CD4-positive, alpha-beta memory T cell (primary cell): ENCODE measurements around the gene GPR39. TPM values are rescaled to one million over a fixed set of nuclear protein-coding genes. Genes with fewer than 3 reads are reported as not detected.
A peak's percentile ranks its signal among the peaks of the same experiment; 100 is the strongest.

ENCODE experiments used
- CTCF ChIA-PET: fragments of 350-600 bp; sonication (Branson Sonifier 250); formaldehyde crosslinking; loops from one replicate; lab custom pipeline; 2021; ENCODE audit warnings: inconsistent platforms; ENCODE audit not compliant: partially characterized antibody; lab: Charles Lee
- POLR2A ChIA-PET: fragments of 350-600 bp; sonication (Branson Sonifier 250); formaldehyde crosslinking; loops from one replicate; lab custom pipeline; 2021; ENCODE audit not compliant: partially characterized antibody; lab: Charles Lee
- DNase-seq, 5 donors: peaks; one replicate each; pipeline versions ENCODE4 v3.0.0 to v3.0.0-alpha.2; 2020 to 2022; ENCODE audit warnings: mixed read lengths in 1 of 5
- H3K27ac ChIP-seq: one replicate; pipeline ENCODE4 v1.7.0; 2013; ENCODE audit warnings: low read depth, low read length
- H3K27me3 ChIP-seq: 2 replicates; pipeline ENCODE4 v1.7.0; 2013; ENCODE audit warnings: mild to moderate bottlenecking, low read length, moderate library complexity; ENCODE audit not compliant: insufficient read depth
- H3K36me3 ChIP-seq: 2 replicates; pipeline ENCODE4 v1.7.0; 2013; ENCODE audit warnings: mild to moderate bottlenecking, low read length, moderate library complexity; ENCODE audit not compliant: insufficient read depth
- H3K4me1 ChIP-seq: 2 replicates; pipeline ENCODE4 v1.7.0; 2013; ENCODE audit warnings: mild to moderate bottlenecking, low read length, moderate library complexity; ENCODE audit not compliant: insufficient read depth
- H3K4me3 ChIP-seq, 2 donors: one replicate each; pipeline ENCODE4 v1.7.0; 2013; ENCODE audit warnings: low read length in 2 of 2, mild to moderate bottlenecking in 1 of 2
- H3K9me3 ChIP-seq, 2 donors: one replicate each; pipeline ENCODE4 v1.7.0; 2013; ENCODE audit warnings: low read length in 2 of 2, control low read depth in 1 of 2; ENCODE audit not compliant: control insufficient read depth in 1 of 2
- H3K27ac Mint-ChIP-seq, 7 donors: one replicate each; pipeline ENCODE4 v1.8.0; 2020 to 2021; ENCODE audit warnings: mixed read lengths in 7 of 7, mild to moderate bottlenecking in 6 of 7, inconsistent platforms in 3 of 7, moderate library complexity in 3 of 7
- H3K27me3 Mint-ChIP-seq, 2 donors: one replicate each; pipeline ENCODE4 v1.8.0; 2020 to 2021; ENCODE audit warnings: mixed read lengths in 2 of 2
- H3K36me3 Mint-ChIP-seq, 2 donors: one replicate each; pipeline ENCODE4 v1.8.0; 2020 to 2021; ENCODE audit warnings: mixed read lengths in 2 of 2, inconsistent platforms in 1 of 2, mild to moderate bottlenecking in 1 of 2
- H3K4me1 Mint-ChIP-seq, 4 donors: one replicate each; pipeline ENCODE4 v1.8.0; 2020 to 2021; ENCODE audit warnings: mixed read lengths in 4 of 4, mild to moderate bottlenecking in 1 of 4
- H3K4me3 Mint-ChIP-seq, 8 donors: one replicate each; pipeline ENCODE4 v1.8.0; 2020 to 2021; ENCODE audit warnings: mixed read lengths in 8 of 8, mild to moderate bottlenecking in 7 of 8, moderate library complexity in 6 of 8, inconsistent platforms in 3 of 8
- H3K9me3 Mint-ChIP-seq, 8 donors: one replicate each; pipeline ENCODE4 v1.8.0; 2020 to 2021; ENCODE audit warnings: mixed read lengths in 8 of 8, mild to moderate bottlenecking in 5 of 8, inconsistent platforms in 3 of 8, moderate library complexity in 1 of 8
- intact Hi-C: fragments of 100-400 bp; cut with micrococcal nuclease; formaldehyde crosslinking; loops from one replicate; pipeline ENCODE4 v1.15.1; 2023
- polyA plus RNA-seq, 2 donors: library from polyadenylated mRNA; unstranded; fragments of 300-500 nt; fragmentation: Illumina TruSeq; gene quantifications; one replicate each; pipeline ENCODE4 v1.2.3, GENCODE V29; 2021
- total RNA-seq, 2 experiments: library from RNA; stranded (reverse); gene quantifications; one replicate each; pipeline ENCODE4 v1.2.3, GENCODE V29; 2021

GPR39 gene
- total and polyA plus RNA-seq, 4 experiments from 2014 or later, result not detected

GRCh38 chr2:132412021-132412420, 4.6 kb upstream of the GPR39 start:
- ChIA-PET CTCF (no interaction called here), POLR2A (no interaction called here)
- peaks cover 0 to 13% (median 2%) of the 10 kb centered on the region in 8 donors for H3K9me3 Mint-ChIP-seq
- H3K4me1 Mint-ChIP-seq, result no peaks in the 10 kb centered on the region
- H3K27ac ChIP-seq, result no peak overlapping the region
- no peaks in the 10 kb centered on the region for H3K9me3 ChIP-seq
- H3K4me1 ChIP-seq, result no peaks in the 10 kb centered on the region
- no peaks in the 10 kb centered on the region for H3K36me3 Mint-ChIP-seq
- H3K4me3 Mint-ChIP-seq, result no peak overlapping the region
- DNase-seq, result no peak
- H3K27me3 Mint-ChIP-seq, result peaks cover 4% of the 10 kb centered on the region in 2 donors
- intact Hi-C loops, result no loop called here
- H3K4me3 ChIP-seq, result no peak overlapping the region
- H3K27ac Mint-ChIP-seq, result no peak overlapping the region
- H3K36me3 ChIP-seq, result no peaks in the 10 kb centered on the region
- no peaks in the 10 kb centered on the region for H3K27me3 ChIP-seq

GRCh38 chr2:132414081-132414480, 2.5 kb upstream of the GPR39 start:
- no peaks in the 10 kb centered on the region for H3K27me3 ChIP-seq
- H3K27ac ChIP-seq, result no peak overlapping the region
- Mint-ChIP-seq H3K4me1 (no peaks in the 10 kb centered on the region), H3K27ac (no peak overlapping the region), H3K9me3 (peaks cover 0 to 17% (median 4%) of the 10 kb centered on the region in 8 donors), H3K27me3 (peaks cover 6 to 9% of the 10 kb centered on the region in 2 donors), H3K36me3 (no peaks in the 10 kb centered on the region), H3K4me3 (no peak overlapping the region)
- no peaks in the 10 kb centered on the region for H3K9me3 ChIP-seq
- POLR2A ChIA-PET, result no interaction called here
- H3K4me1 ChIP-seq, result no peaks in the 10 kb centered on the region
- intact Hi-C loops, result no loop called here
- no peaks in the 10 kb centered on the region for H3K36me3 ChIP-seq
- CTCF ChIA-PET, result no interaction called here
- no peak for DNase-seq
- no peak overlapping the region for H3K4me3 ChIP-seq

DNA sequence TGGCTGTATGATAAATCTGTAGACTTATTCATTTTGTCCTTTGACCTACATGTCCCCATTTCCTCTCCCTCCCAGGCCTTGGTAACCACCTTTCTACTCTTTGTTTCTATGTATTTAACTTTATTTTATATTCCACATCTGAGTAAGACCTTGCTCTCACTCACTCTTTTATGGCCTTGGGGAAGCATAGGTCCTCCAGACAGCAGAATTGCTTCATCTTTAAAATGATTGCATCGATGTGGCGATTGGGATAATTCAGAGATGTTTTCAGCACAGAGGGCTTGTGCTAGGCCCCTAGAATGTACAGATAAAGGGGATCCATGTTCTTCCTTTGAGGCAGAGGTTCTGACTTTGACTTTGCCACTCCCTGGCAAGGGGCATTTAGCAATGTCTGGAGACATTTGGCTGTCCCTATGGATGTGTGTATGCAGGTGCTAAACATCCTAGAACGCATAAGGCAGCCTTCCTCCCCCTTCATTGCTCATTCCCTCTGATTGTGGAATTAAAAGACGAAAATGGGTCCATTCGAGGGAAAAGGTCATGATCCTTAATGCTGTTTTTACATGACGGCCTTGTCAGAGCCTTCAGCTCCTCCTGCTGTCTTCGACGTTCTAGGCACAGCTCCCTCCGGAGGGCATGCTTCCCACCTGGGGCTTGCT, 1.2 kb upstream of the GPR39 start:
- Histone ChIP-seq H3K36me3 (no peaks in the 10 kb centered on the region), H3K9me3 (no peaks in the 10 kb centered on the region), H3K27me3 (no peaks in the 10 kb centered on the region), H3K4me1 (no peaks in the 10 kb centered on the region), H3K4me3 (no peak overlapping the region), H3K27ac (no peak overlapping the region)
- H3K36me3 Mint-ChIP-seq, result no peaks in the 10 kb centered on the region
- no peak overlapping the region for H3K4me3 Mint-ChIP-seq
- ChIA-PET POLR2A (no interaction called here), CTCF (no interaction called here)
- intact Hi-C loops, result no loop called here
- no peak for DNase-seq
- H3K4me1 Mint-ChIP-seq, result no peaks in the 10 kb centered on the region
- H3K27ac Mint-ChIP-seq, result no peak overlapping the region
- peaks cover 6 to 9% of the 10 kb centered on the region in 2 donors for H3K27me3 Mint-ChIP-seq
- H3K9me3 Mint-ChIP-seq, result peaks cover 0 to 15% (median 4%) of the 10 kb centered on the region in 8 donors

DNA sequence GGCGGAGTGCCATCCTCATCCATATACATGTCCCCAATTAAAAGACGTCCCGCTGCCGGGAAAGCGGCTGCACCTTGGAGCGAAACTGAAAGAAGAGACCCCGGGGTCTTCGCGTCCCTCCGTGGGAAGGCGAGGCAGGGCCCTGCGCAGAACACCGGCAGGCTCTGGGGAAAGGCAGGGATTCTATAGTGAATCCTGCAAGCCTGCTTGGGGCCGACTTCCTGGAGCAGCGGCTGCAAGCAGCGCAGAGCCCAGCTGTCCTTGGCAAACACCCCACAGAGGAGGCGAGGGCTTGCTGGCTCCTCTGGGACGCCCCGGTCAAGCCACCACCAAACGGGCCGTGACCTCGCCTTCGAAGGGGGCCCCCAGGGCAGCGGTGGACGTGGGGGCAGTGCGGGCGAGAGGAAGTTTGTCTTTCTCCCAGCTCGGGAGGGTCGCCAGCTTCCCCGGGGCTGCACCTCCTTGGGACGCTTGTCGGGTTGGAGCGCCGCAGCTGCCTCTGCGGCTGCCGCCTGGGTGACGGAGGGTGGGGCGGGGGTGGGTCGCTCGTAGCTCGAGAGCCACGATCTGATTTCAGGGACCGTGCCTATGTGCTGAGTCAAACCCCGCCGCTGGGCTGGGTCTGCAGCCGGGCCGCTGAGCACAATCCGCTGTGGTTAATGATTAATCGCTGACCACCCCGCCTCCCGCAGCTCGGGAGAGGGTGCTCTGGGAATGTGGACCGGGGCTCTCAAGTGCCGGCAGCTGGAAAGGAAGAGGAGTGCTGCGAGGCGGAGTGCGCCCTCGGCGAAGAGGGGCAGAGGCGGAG, 486 bp upstream of the GPR39 start:
- H3K27ac ChIP-seq, result no peak overlapping the region
- no peaks in the 10 kb centered on the region for H3K9me3 ChIP-seq
- Mint-ChIP-seq H3K36me3 (no peaks in the 10 kb centered on the region), H3K4me1 (no peaks in the 10 kb centered on the region), H3K4me3 (no peak overlapping the region), H3K27ac (no peak overlapping the region), H3K9me3 (peaks cover 0 to 15% (median 2%) of the 10 kb centered on the region in 8 donors), H3K27me3 (peaks cover 6 to 9% of the 10 kb centered on the region in 2 donors)
- no peaks in the 10 kb centered on the region for H3K4me1 ChIP-seq
- H3K4me3 ChIP-seq, result no peak overlapping the region
- DNase-seq, result no peak
- intact Hi-C loops, result no loop called here
- H3K36me3 ChIP-seq, result no peaks in the 10 kb centered on the region
- ChIA-PET CTCF (no interaction called here), POLR2A (no interaction called here)
- H3K27me3 ChIP-seq, result no peaks in the 10 kb centered on the region

- Mint-ChIP-seq H3K27ac (no peak overlapping the region), H3K27me3 (peaks cover 6 to 9% of the 10 kb centered on the region in 2 donors), H3K4me3 (peak overlapping the region in 1 of 8 donors; percentile 20), H3K9me3 (peaks cover 0 to 15% (median under 1%) of the 10 kb centered on the region in 8 donors), H3K36me3 (no peaks in the 10 kb centered on the region), H3K4me1 (no peaks in the 10 kb centered on the region)
- Histone ChIP-seq H3K4me1 (no peaks in the 10 kb centered on the region), H3K4me3 (no peak overlapping the region), H3K27ac (no peak overlapping the region), H3K27me3 (no peaks in the 10 kb centered on the region), H3K36me3 (no peaks in the 10 kb centered on the region), H3K9me3 (no peaks in the 10 kb centered on the region)
- ChIA-PET CTCF (no interaction called here), POLR2A (no interaction called here)
- no peak for DNase-seq
- intact Hi-C loops, result no loop called here
Observed at GRCh38 chr2:132417430-132418035, 928 bp downstream of the GPR39 start.

DNA sequence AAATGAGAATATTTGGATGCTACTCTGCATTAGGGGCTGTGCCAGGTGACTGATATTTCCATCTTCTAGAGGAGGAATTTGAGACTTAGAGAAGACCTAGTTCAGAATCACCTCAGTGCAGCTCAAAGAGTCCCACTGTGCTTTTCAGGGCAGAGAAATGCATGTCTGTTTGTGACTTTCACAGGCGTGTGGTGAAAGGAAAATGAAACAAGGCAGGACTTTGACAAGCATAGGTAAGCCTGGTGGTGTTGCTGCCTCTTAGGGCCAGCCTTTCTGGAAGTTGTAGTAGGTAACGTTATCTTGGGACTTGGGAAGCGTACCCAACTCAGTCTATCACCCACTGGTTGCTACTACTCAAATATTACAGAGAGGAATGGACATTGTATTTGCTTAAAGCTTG, 2.6 kb downstream of the GPR39 start:
- H3K4me3 ChIP-seq, result no peak overlapping the region
- no peak overlapping the region for H3K27ac ChIP-seq
- H3K27ac Mint-ChIP-seq, result no peak overlapping the region
- no peak overlapping the region for H3K4me3 Mint-ChIP-seq
- ChIA-PET POLR2A (no interaction called here), CTCF (no interaction called here)
- no peaks in the 10 kb centered on the region for H3K9me3 ChIP-seq
- no peaks in the 10 kb centered on the region for H3K27me3 ChIP-seq
- H3K4me1 Mint-ChIP-seq, result no peaks in the 10 kb centered on the region
- no peak for DNase-seq
- intact Hi-C loops, result no loop called here
- no peaks in the 10 kb centered on the region for H3K36me3 Mint-ChIP-seq
- H3K27me3 Mint-ChIP-seq, result peaks cover 6 to 9% of the 10 kb centered on the region in 2 donors
- peaks cover 0 to 11% (median under 1%) of the 10 kb centered on the region in 8 donors for H3K9me3 Mint-ChIP-seq
- H3K36me3 ChIP-seq, result no peaks in the 10 kb centered on the region
- no peaks in the 10 kb centered on the region for H3K4me1 ChIP-seq

GRCh38 chr2:132419941-132420340, 3.3 kb downstream of the GPR39 start:
- DNase-seq, result no peak
- Histone ChIP-seq H3K27ac (no peak overlapping the region), H3K4me1 (no peaks in the 10 kb centered on the region), H3K27me3 (no peaks in the 10 kb centered on the region), H3K36me3 (no peaks in the 10 kb centered on the region), H3K9me3 (no peaks in the 10 kb centered on the region), H3K4me3 (no peak overlapping the region)
- Mint-ChIP-seq H3K4me1 (no peaks in the 10 kb centered on the region), H3K36me3 (no peaks in the 10 kb centered on the region), H3K27ac (no peak overlapping the region), H3K27me3 (peaks cover 6 to 9% of the 10 kb centered on the region in 2 donors), H3K4me3 (peak overlapping the region in 1 of 8 donors; percentile 11), H3K9me3 (peaks cover 0 to 11% (median 1%) of the 10 kb centered on the region in 8 donors)
- ChIA-PET POLR2A (no interaction called here), CTCF (no interaction called here)
- intact Hi-C loops, result no loop called here
